Muscle layer of colon (tissue), 2 donors: ENCODE data around the gene RPTN.

Experiments used
- H3K27ac ChIP-seq: one replicate; pipeline ENCODE4 v1.7.0; 2013; ENCODE audit warnings: low read depth, mild to moderate bottlenecking, low read length, moderate library complexity
- H3K27me3 ChIP-seq, 2 donors: one replicate each; pipeline ENCODE4 v1.7.0; 2013; ENCODE audit warnings: low read length in 2 of 2, mild to moderate bottlenecking in 2 of 2; ENCODE audit not compliant: insufficient read depth in 2 of 2, control insufficient read depth in 1 of 2
- H3K36me3 ChIP-seq: one replicate; pipeline ENCODE4 v1.7.0; 2013; ENCODE audit warnings: mild to moderate bottlenecking, low read length; ENCODE audit not compliant: insufficient read depth
- H3K4me1 ChIP-seq: one replicate; pipeline ENCODE4 v1.7.0; 2013; ENCODE audit warnings: mild to moderate bottlenecking, low read length; ENCODE audit not compliant: insufficient read depth
- H3K4me3 ChIP-seq, 2 donors: one replicate each; pipeline ENCODE4 v1.7.0; 2013; ENCODE audit warnings: low read length in 2 of 2, low read depth in 1 of 2, mild to moderate bottlenecking in 1 of 2, moderate library complexity in 1 of 2
- H3K9ac ChIP-seq: one replicate; pipeline ENCODE4 v1.7.0; 2013; ENCODE audit warnings: low read length
- H3K9me3 ChIP-seq: one replicate; pipeline ENCODE4 v1.7.0; 2013; ENCODE audit warnings: mild to moderate bottlenecking, low read length
- donor health status: abdominal sarcoma.
- donor health status: Adenocarcinoma of cecum.

RPTN gene

DNA sequence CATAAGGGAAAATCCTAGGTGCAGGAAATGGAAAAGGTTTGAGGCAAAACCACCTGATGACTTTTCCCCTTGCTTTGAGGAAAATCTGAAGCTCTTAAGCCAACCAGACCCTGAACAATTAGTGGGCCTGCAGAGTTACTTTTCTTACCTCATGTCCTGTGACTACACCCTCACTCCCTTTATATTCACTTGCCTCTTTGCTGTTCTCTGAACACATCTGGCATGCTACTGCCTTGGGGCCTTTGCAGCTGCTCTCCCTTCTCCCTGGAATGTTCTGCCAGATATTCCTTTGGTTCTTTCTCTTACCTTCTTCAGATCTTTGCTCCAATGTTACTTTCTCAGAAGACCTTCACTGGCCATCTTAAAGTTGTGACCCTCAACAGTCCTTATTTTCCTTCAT lies 21.8 kb downstream of the RPTN start:
- Histone ChIP-seq H3K4me3 (no peak overlapping the region), H3K36me3 (no peaks in the 10 kb centered on the region), H3K4me1 (no peaks in the 10 kb centered on the region), H3K9ac (no peak overlapping the region), H3K27me3 (no peaks in the 10 kb centered on the region), H3K27ac (no peak overlapping the region), H3K9me3 (no peaks in the 10 kb centered on the region)

DNA sequence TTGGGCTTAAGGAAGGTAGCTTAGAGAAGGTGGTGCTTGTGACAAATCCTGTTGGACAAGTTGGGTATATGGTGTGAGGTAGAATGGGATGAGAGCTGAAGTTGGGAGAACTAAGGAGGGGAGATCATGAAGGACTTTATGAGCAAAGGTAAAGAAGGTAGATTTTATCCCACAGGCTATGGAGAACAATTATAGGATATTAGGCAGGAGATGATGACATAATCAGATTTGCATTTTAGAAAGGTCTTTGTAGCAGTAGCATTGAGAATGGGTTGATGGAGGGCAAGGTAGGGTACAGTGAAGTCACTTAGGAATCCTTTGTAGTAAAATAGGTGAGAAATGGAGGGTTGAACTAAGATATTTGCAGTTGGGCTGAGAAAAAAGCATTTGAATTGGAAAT lies 28.8 kb downstream of the RPTN start:
- Histone ChIP-seq H3K27me3 (no peaks in the 10 kb centered on the region), H3K4me1 (no peaks in the 10 kb centered on the region), H3K9ac (no peak overlapping the region)

DNA sequence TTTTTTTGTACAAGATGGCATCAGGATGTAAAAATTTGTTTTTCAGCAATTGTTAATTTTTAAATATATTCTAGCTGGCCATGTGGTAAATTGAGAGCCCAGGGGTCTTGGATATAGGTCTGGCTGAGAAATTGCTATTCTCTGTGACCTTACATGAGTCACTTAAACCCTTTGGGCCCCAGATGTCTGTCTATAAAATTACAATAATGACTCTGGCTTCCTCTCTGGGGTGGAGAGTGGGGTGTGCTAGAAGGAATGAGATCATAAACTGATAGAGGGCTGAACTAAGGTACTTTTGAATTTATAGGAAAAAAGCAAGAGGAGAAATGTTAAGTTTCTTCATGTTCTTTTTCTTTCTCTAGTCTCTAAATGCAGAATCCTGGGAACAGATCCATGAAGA lies 31.4 kb downstream of the RPTN start:
- H3K9me3 ChIP-seq: no peaks in the 10 kb centered on the region
- H3K27me3 ChIP-seq: no peaks in the 10 kb centered on the region
- no peak overlapping the region for H3K4me3 ChIP-seq
- no peak overlapping the region for H3K27ac ChIP-seq
- H3K36me3 ChIP-seq: no peaks in the 10 kb centered on the region
- no peak overlapping the region for H3K9ac ChIP-seq
- H3K4me1 ChIP-seq: no peaks in the 10 kb centered on the region

More for the DNA sequence above, 28.8 kb downstream of the RPTN start:
- H3K4me3 ChIP-seq: no peak overlapping the region
- no peaks in the 10 kb centered on the region for H3K36me3 ChIP-seq
- H3K27ac ChIP-seq: no peak overlapping the region
- H3K9me3 ChIP-seq: no peaks in the 10 kb centered on the region

DNA sequence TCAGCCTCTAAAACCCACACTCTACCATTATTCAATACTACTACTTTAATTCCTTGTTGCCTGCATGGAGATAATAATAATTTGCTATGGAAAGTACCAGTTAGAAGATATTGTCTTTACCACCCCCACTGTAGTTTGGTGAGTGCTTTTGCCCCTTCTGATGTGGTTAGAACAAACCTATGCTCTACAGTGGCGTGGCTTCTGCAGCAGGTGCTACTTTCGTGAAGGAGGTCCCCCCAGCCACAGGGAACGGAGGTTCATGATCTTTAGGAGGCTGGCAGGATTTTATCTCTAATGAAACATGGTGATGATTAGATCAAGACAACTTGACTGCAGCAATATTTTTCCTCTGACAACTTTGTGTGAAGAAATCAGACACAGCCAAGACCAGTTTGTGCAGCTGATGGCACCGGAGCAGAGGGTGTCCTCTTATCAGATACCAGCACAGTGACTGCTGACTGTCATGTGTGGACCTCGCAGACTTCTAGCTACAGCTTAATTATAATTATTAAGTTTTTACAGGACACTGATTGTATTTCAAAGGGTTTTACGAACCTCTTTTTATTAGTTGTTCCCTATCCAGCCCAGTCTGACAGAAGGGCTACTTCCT lies 33.1 kb downstream of the RPTN start:
- Histone ChIP-seq H3K27ac (no peak overlapping the region), H3K4me3 (no peak overlapping the region), H3K36me3 (no peaks in the 10 kb centered on the region), H3K9me3 (no peaks in the 10 kb centered on the region), H3K4me1 (no peaks in the 10 kb centered on the region), H3K9ac (no peak overlapping the region), H3K27me3 (no peaks in the 10 kb centered on the region)

DNA sequence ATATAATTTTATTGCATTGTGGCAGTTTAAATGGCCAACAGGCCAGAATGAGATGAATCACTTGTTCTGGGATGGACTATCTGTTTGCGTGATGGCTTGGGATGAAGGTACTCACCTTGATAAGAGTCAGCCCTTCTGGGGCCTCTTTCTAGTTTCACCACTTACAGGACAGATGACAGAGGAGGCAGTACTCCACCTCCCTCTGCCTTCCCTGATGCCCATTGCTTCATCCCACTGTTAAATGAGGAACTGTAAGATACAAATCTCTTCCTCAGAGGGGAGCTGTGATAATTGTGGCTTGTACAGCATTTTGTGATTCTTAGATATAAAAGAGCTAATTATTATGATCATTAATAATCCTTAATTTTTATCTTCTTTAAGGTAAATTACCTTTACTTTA lies 40.1 kb downstream of the RPTN start:
- H3K4me3 ChIP-seq: no peak overlapping the region
- no peaks in the 10 kb centered on the region for H3K36me3 ChIP-seq
- H3K9me3 ChIP-seq: no peaks in the 10 kb centered on the region
- no peak overlapping the region for H3K9ac ChIP-seq
- no peak overlapping the region for H3K27ac ChIP-seq
- H3K4me1 ChIP-seq: no peaks in the 10 kb centered on the region
- H3K27me3 ChIP-seq: peaks cover 29 to 34% of the 10 kb centered on the region in 2 donors

DNA sequence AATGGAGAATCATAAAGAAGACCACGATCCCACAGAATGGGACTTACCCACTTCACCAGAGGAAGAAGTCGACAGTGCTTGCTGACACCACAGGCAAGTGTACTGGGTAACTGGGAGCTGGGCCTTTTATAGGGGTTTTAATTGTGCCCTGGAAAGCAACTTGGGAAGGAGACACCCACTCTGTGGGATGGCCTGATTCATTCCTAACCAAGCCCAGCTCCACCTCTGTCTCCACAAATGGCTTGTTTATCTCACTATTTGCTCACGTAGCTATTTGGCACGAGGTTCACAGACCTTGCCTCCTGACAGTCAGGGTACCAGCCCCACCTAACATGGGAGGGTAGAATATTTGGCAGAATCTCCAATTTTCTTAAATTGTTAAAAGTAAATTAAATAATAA lies 43.7 kb downstream of the RPTN start, which contains the start of gene TCHH:
Gene TCHH, minus strand, starts transcription at position 101 of the 400 bp plus-strand sequence. CDS start 1,364 bp downstream, outside the sequence.
- H3K4me3 ChIP-seq: no peak within 1 kb of the TSS
- no peak within 1 kb of the TSS for H3K27ac ChIP-seq
- H3K9ac ChIP-seq: no peak within 1 kb of the TSS
- no peaks in the 10 kb centered on the region for H3K36me3 ChIP-seq
- H3K9me3 ChIP-seq: no peaks in the 10 kb centered on the region
- H3K27me3 ChIP-seq: peaks cover 51 to 64% of the 10 kb centered on the region in 2 donors
- H3K4me1 ChIP-seq: peaks cover 15% of the 10 kb centered on the region

DNA sequence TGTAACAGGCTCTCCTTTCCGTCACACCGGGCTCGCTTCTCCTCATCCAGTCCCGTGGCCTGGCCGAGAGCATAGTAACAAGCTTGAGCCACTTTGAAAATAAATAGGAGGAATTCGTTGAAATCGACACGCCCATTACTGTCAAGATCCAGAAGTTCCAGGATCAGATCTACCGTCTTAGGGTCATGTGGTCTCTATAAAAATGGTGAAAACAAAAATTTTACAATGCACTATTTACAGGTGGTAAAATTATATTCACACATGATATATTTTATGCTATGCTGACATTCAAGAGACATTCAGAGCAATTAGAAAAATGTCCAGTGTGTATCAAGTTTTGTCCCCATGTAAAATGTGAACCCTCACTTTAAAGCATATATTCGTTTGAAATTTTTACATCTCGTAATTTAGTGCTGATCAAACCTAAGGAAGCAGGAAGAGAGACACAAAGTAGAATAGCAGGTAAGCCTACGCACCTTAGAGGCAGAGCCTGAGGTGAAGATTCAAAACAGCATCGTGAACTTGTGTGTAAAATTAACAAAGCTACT lies 46.1 kb downstream of the RPTN start:
- H3K27me3 ChIP-seq: peaks cover 74 to 88% of the 10 kb centered on the region in 2 donors
- H3K9me3 ChIP-seq: peaks cover 14% of the 10 kb centered on the region
- H3K4me1 ChIP-seq: peaks cover 30% of the 10 kb centered on the region
- H3K27ac ChIP-seq: no peak overlapping the region
- H3K4me3 ChIP-seq: peak overlapping the region in 1 of 2 donors; percentile 29
- no peaks in the 10 kb centered on the region for H3K36me3 ChIP-seq
- H3K9ac ChIP-seq: no peak overlapping the region

DNA sequence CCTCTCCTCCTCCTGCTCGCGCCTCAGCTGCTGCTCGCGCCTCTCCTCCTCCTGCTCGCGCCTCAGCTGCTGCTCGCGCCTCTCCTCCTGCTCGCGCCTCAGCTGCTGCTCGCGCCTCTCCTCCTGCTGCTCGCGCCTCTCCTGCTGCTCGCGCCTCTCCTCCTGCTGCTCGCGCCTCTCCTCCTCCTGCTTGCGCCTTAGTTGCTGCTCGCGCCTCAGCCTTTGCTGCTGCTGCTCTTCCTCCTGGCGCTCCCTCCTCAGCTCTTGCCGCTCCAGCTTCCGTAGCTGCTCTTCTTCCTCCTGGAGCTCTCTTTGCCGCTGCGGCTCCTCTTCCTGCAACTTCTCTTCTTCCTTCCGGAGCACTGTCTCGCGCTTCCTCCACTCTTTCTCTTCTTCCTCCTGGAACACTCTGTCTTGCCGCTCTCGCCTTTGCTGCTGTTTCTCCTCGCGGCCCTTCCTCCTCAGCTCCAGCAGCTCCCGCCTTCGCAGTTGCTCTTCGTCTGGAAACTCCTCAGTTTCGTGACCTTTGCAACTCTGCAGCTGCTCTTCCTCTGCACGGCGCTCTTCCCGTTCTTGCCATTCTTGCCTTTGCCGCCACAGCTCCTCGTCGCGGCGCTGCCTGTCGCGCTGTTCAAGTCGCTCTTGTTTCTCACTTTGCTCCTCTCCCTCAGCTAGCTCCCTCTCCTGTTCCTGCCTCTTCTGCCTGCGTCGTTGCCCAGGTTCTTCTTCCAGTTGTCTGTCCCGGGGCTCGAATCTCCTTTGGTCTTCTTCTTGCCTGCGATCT lies 46.7 kb downstream of the RPTN start:
- H3K27me3 ChIP-seq: peaks cover 78 to 94% of the 10 kb centered on the region in 2 donors
- H3K4me3 ChIP-seq: peak overlapping the region in 1 of 2 donors; percentile 29
- peaks cover 21% of the 10 kb centered on the region for H3K9me3 ChIP-seq
- no peaks in the 10 kb centered on the region for H3K36me3 ChIP-seq
- no peak overlapping the region for H3K27ac ChIP-seq
- no peak overlapping the region for H3K9ac ChIP-seq
- peaks cover 30% of the 10 kb centered on the region for H3K4me1 ChIP-seq

DNA sequence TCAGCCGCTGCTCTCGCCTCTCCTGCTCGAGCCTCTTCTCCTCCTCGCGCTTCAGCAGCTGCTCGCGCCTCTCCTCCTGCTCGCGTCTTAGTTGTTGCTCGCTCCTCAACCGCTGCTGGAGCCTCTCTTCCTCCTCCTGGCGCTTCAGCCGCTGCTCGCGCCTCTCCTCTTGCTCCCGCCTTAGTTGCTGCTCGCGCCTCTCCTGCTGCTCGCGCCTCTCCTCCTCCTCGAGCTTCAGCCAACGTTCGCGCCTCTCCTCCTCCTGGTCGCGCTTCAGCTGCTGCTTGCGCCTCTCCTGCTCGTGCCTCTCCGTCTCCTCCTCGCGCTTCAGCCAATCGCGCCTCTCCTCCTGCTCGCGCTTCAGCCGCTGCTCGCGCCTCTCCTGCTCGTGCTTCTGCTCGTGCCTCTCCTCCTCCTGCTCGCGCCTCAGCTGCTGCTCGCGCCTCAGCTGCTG lies 47.5 kb downstream of the RPTN start:
- no peak overlapping the region for H3K27ac ChIP-seq
- peak overlapping the region; percentile 38 to 67 for H3K4me3 ChIP-seq
- H3K36me3 ChIP-seq: no peaks in the 10 kb centered on the region
- H3K27me3 ChIP-seq: peaks cover 79 to 94% of the 10 kb centered on the region in 2 donors
- H3K9ac ChIP-seq: no peak overlapping the region
- H3K4me1 ChIP-seq: peaks cover 30% of the 10 kb centered on the region
- peaks cover 23% of the 10 kb centered on the region for H3K9me3 ChIP-seq

DNA sequence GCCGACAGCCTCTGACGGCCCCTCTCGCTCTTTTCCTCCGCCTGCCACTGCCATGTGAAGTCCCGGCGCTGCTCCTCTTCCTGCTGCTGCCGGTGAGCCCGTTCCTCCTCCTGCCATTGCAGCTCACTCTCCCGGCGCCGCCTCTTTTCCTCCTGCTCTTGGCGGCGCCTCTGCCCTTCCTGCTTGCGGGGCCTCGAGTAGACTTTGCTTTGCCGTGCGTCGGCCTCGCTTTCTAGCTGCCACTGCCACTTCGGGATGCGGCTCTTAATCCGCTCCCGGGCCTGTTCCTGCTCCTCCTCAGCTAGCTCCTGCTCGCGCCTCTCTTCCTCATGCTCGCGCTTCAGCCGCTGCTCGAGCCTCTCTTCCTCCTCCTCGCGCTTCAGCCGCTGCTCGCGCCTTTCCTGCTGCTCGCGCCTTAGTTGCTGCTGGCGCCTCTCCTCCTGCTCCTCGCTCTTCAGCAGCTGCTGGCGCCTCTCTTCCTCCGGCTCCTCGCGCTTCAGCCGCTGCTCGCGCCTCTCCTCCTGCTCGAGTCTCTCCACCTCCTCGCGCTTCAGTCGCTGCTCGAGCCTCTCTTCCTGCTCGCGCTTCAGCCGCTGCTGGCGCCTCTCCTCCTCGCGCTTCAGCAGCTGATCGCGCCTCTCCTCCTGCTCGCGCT lies 48.0 kb downstream of the RPTN start:
- Histone ChIP-seq H3K36me3 (no peaks in the 10 kb centered on the region), H3K4me1 (peaks cover 30% of the 10 kb centered on the region), H3K27me3 (peaks cover 79 to 95% of the 10 kb centered on the region in 2 donors), H3K9ac (no peak overlapping the region), H3K4me3 (peak overlapping the region; percentile 38 to 67), H3K9me3 (peaks cover 23% of the 10 kb centered on the region), H3K27ac (no peak overlapping the region)

DNA sequence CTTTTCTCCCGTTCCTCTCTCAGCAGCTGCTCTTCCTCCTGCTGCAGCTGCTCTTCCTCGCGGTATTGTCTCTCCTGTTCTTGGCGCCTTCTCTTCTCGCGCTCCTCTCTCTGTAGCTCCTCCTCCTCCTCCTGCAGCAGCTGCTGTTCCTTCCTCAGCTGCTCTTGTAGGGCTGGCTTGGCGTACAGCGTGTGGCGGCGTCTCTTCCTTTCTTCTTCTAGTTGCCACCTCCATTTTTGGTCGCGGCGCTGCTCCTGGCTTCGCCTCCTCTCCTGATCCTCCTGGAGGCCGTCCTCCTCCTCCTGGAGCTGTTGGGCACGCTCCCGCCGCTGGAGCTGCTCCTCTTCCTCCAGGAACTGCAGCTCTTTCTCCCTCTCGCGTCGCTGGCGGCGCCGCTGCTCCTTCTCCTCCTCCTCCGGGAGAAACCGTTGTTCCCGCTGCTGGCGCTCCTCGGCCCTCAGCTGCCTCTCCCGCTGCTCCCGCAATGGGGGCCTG lies 48.6 kb downstream of the RPTN start:
- H3K27ac ChIP-seq: no peak overlapping the region
- H3K4me3 ChIP-seq: peak overlapping the region; percentile 38 to 67
- no peak overlapping the region for H3K9ac ChIP-seq
- H3K9me3 ChIP-seq: peaks cover 23% of the 10 kb centered on the region
- H3K27me3 ChIP-seq: peaks cover 79 to 99% of the 10 kb centered on the region in 2 donors
- no peaks in the 10 kb centered on the region for H3K36me3 ChIP-seq
- peaks cover 30% of the 10 kb centered on the region for H3K4me1 ChIP-seq
